Astrocyte (in vitro differentiated cells and primary cell): ENCODE data around the gene UNC79. TPM values are rescaled to one million over a fixed set of nuclear protein-coding genes. Genes with fewer than 3 reads are reported as not detected.

ENCODE experiments used
- DNase-seq: peaks from one replicate; pipeline ENCODE4 v3.0.0-alpha.2; 2010; ENCODE audit warnings: low read depth
- FAIRE-seq: peaks from 2 replicates; lab custom pipeline; 2011; peaks lifted over from hg19 to GRCh38; lab: Jason Lieb, UNC
- H2AFZ ChIP-seq: 2 replicates; pipeline ENCODE4 v1.6.0; 2012; ENCODE audit warnings: low read depth, low read length, inconsistent platforms
- H3K27ac ChIP-seq: 2 replicates; pipeline ENCODE4 v1.5.1; 2011; ENCODE audit warnings: low read depth, low read length, inconsistent platforms
- H3K27me3 ChIP-seq: 2 replicates; pipeline ENCODE4 v1.6.0; 2011; ENCODE audit warnings: low read length, inconsistent platforms; ENCODE audit not compliant: insufficient read depth
- H3K36me3 ChIP-seq: 2 replicates; pipeline ENCODE4 v1.5.1; 2011; ENCODE audit warnings: low read length, inconsistent platforms; ENCODE audit not compliant: insufficient read depth
- H3K4me1 ChIP-seq: 2 replicates; pipeline ENCODE4 v1.5.1; 2011; ENCODE audit warnings: low read length, inconsistent platforms; ENCODE audit not compliant: insufficient read depth
- H3K4me2 ChIP-seq: 2 replicates; pipeline ENCODE4 v1.6.0; 2012; ENCODE audit warnings: low read length, inconsistent platforms
- H3K4me3 ChIP-seq: 2 replicates; pipeline ENCODE4 v1.5.1; 2011; ENCODE audit warnings: low read depth, mild to moderate bottlenecking, low read length, inconsistent platforms; ENCODE audit not compliant: insufficient read depth
- H3K79me2 ChIP-seq: 2 replicates; pipeline ENCODE4 v1.6.0; 2012; ENCODE audit warnings: mild to moderate bottlenecking, low read length, inconsistent platforms; ENCODE audit not compliant: insufficient read depth
- H3K9ac ChIP-seq: 2 replicates; pipeline ENCODE4 v1.6.0; 2012; ENCODE audit warnings: mild to moderate bottlenecking, low read length, inconsistent platforms
- H3K9me3 ChIP-seq: 2 replicates; pipeline ENCODE4 v1.5.1; 2012; ENCODE audit warnings: low read depth, mild to moderate bottlenecking, low read length, inconsistent platforms; ENCODE audit not compliant: insufficient read depth
- H4K20me1 ChIP-seq: 2 replicates; pipeline ENCODE4 v1.6.0; 2012; ENCODE audit warnings: low read length, inconsistent platforms; ENCODE audit not compliant: insufficient read depth
- H3K27ac Mint-ChIP-seq: one replicate; pipeline ENCODE4 v1.8.0; 2021; ENCODE audit warnings: mild to moderate bottlenecking, mixed read lengths; ENCODE audit not compliant: unreplicated experiment
- H3K27me3 Mint-ChIP-seq: one replicate; pipeline ENCODE4 v1.8.0; 2021; ENCODE audit warnings: low read depth, mixed read lengths; ENCODE audit not compliant: unreplicated experiment
- H3K36me3 Mint-ChIP-seq: one replicate; pipeline ENCODE4 v1.8.0; 2021; ENCODE audit warnings: low read depth, mixed read lengths; ENCODE audit not compliant: unreplicated experiment
- H3K4me1 Mint-ChIP-seq: one replicate; pipeline ENCODE4 v1.8.0; 2021; ENCODE audit warnings: low read depth, mixed read lengths; ENCODE audit not compliant: unreplicated experiment
- H3K4me3 Mint-ChIP-seq: one replicate; pipeline ENCODE4 v1.8.0; 2021; ENCODE audit warnings: mild to moderate bottlenecking, moderate library complexity, mixed read lengths; ENCODE audit not compliant: unreplicated experiment
- H3K9me3 Mint-ChIP-seq: one replicate; pipeline ENCODE4 v1.8.0; 2021; ENCODE audit warnings: mild to moderate bottlenecking, mixed read lengths; ENCODE audit not compliant: unreplicated experiment
- CTCF ChIP-seq: IDR thresholded peaks from 2 replicates; pipeline ENCODE4 v1.5.1; 2011; ENCODE audit warnings: low read depth, mild to moderate bottlenecking, inconsistent platforms, low read length, moderate library complexity; ENCODE audit not compliant: insufficient read depth
- EZH2 ChIP-seq: IDR thresholded peaks from 2 replicates; pipeline ENCODE4 v1.6.1; 2012; ENCODE audit warnings: mild to moderate bottlenecking, low read length, inconsistent platforms; ENCODE audit not compliant: insufficient read depth
- total RNA-seq: library from RNA; stranded (reverse); gene quantifications from 2 replicates; pipeline ENCODE4 v1.2.1, GENCODE V29; 2021

UNC79 gene
- total RNA-seq, 1 donor from 2014 or later = 0.66 TPM

GRCh38 chr14:93536945-93537344, 106.2 kb downstream of the UNC79 start:
- H3K9me3 Mint-ChIP-seq = no peaks in the 10 kb centered on the region
- H3K4me2 ChIP-seq = no peak overlapping the region
- no peak for TF ChIP-seq CTCF
- no peak for TF ChIP-seq EZH2

GRCh38 chr14:93537951-93538350, 107.2 kb downstream of the UNC79 start:
- Histone ChIP-seq H3K4me2 (no peak overlapping the region), H3K27ac (no peak overlapping the region), H3K4me1 (no peaks in the 10 kb centered on the region), H4K20me1 (no peaks in the 10 kb centered on the region), H3K79me2 (no peaks in the 10 kb centered on the region), H3K9me3 (no peaks in the 10 kb centered on the region), H2AFZ (no peak overlapping the region), H3K27me3 (no peaks in the 10 kb centered on the region), H3K9ac (no peak overlapping the region), H3K36me3 (no peaks in the 10 kb centered on the region), H3K4me3 (no peak overlapping the region)
- Mint-ChIP-seq H3K36me3 (no peaks in the 10 kb centered on the region), H3K9me3 (no peaks in the 10 kb centered on the region), H3K4me3 (no peak overlapping the region), H3K4me1 (no peaks in the 10 kb centered on the region), H3K27ac (no peak overlapping the region), H3K27me3 (no peaks in the 10 kb centered on the region)
- DNase-seq = no peak
- FAIRE-seq = no peak
- no peak for TF ChIP-seq EZH2
- TF ChIP-seq CTCF = no peak

More at GRCh38 chr14:93536945-93537344, 106.2 kb downstream of the UNC79 start:
- Histone ChIP-seq H3K9me3 (no peaks in the 10 kb centered on the region), H3K4me1 (no peaks in the 10 kb centered on the region), H3K9ac (no peak overlapping the region), H3K79me2 (no peaks in the 10 kb centered on the region), H3K27ac (no peak overlapping the region), H3K36me3 (no peaks in the 10 kb centered on the region), H2AFZ (no peak overlapping the region), H3K27me3 (no peaks in the 10 kb centered on the region), H4K20me1 (no peaks in the 10 kb centered on the region), H3K4me3 (no peak overlapping the region)
- Mint-ChIP-seq H3K27ac (no peak overlapping the region), H3K4me1 (no peaks in the 10 kb centered on the region), H3K36me3 (no peaks in the 10 kb centered on the region), H3K27me3 (no peaks in the 10 kb centered on the region), H3K4me3 (no peak overlapping the region)
- FAIRE-seq (no peak), DNase-seq (no peak)

DNA sequence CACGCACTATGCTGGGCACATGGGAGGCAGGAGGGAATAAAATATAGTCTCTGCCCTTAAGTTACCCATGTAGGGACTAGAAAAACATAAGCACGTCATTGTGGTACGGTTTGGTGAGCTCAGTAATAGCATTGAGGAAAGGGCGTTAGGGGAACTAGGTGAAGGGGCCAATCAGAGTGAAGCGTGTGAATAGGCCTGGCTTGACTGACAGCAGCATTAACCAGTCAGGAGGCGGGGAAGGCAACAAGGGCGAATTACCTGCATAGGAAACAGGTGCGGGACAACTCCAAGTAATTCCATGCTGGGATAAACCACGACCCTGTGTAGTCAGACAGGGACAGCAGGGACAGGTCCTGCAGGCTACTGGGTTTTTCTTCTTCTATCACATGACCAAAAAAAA, 107.7 kb downstream of the UNC79 start:
- H3K36me3 Mint-ChIP-seq = no peaks in the 10 kb centered on the region
- DNase-seq = no peak

More for the DNA sequence above, 107.7 kb downstream of the UNC79 start:
- Histone ChIP-seq H3K4me2 (no peak overlapping the region), H3K4me3 (no peak overlapping the region), H3K4me1 (no peaks in the 10 kb centered on the region), H3K27me3 (no peaks in the 10 kb centered on the region), H3K9ac (no peak overlapping the region), H3K27ac (no peak overlapping the region), H2AFZ (no peak overlapping the region), H3K9me3 (no peaks in the 10 kb centered on the region), H3K79me2 (no peaks in the 10 kb centered on the region), H3K36me3 (no peaks in the 10 kb centered on the region), H4K20me1 (no peaks in the 10 kb centered on the region)
- TF ChIP-seq CTCF (no peak), EZH2 (no peak)
- Mint-ChIP-seq H3K9me3 (no peaks in the 10 kb centered on the region), H3K27me3 (no peaks in the 10 kb centered on the region), H3K27ac (no peak overlapping the region), H3K4me1 (no peaks in the 10 kb centered on the region), H3K4me3 (no peak overlapping the region)
- no peak for FAIRE-seq
